22Rv1 (cell line): ENCODE data around the gene APBB2.

Experiments used
- ZFX ChIP-seq: fragments of 450-650 bp; IDR thresholded peaks from 2 replicates; pipeline ENCODE4 v1.6.1; 2017; ENCODE audit warnings: antibody characterized with exemption, borderline replicate concordance
- TF ChIP-seq, protein P1 (sequence below): fragments of 450-650 bp; IDR thresholded peaks from 2 replicates; pipeline ENCODE4 v1.5.1; 2017; ENCODE audit warnings: mild to moderate bottlenecking

DNA sequence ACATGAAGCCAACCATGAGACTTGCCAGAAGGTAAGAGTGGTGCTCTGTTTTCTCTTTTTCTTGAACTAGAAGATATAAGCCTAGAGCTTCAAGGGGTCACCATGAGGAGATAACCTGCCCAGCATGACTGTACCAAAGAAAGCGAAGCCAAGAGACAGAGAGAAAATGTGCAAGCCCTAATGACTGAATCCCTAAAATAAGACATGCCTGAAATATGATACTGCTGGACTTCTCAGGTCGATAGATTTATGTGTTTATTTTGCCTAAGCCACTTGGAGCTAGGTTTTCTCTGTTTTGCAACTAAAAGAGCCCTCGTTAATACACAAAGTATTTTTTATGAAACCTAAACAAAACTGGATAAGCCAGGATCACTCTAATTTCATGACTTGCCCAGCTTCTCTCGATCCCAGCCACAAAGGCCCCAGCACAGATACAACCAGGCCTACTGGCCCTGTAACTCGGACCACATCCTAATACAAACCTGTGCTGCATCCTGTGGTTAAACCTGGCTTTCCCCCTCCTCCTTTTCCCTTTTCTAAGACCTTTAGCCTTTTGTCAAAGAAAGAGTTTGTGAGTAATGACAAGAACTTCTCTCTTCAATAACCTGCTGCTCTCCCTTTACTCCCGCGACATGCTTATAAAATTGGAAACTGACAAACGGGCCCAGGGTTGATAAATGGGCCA, 185.8 kb downstream of the APBB2 start:
- TF ChIP-seq, protein P1, sequence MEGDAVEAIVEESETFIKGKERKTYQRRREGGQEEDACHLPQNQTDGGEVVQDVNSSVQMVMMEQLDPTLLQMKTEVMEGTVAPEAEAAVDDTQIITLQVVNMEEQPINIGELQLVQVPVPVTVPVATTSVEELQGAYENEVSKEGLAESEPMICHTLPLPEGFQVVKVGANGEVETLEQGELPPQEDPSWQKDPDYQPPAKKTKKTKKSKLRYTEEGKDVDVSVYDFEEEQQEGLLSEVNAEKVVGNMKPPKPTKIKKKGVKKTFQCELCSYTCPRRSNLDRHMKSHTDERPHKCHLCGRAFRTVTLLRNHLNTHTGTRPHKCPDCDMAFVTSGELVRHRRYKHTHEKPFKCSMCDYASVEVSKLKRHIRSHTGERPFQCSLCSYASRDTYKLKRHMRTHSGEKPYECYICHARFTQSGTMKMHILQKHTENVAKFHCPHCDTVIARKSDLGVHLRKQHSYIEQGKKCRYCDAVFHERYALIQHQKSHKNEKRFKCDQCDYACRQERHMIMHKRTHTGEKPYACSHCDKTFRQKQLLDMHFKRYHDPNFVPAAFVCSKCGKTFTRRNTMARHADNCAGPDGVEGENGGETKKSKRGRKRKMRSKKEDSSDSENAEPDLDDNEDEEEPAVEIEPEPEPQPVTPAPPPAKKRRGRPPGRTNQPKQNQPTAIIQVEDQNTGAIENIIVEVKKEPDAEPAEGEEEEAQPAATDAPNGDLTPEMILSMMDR: no peak
- TF ChIP-seq ZFX: no peak
